Measurements from ENCODE around the gene R3HCC1L. TPM values are rescaled to one million over a fixed set of nuclear protein-coding genes. Genes with fewer than 3 reads are reported as not detected.
A peak's percentile ranks its signal among the peaks of the same experiment; 100 is the strongest.
"Not testable (repeated sequence)": the region's sequence is repeated elsewhere in the genome, so short reads cannot be mapped to it uniquely, and the experiment has no call there.

R3HCC1L gene
- total RNA-seq, 2 donors from 2014 or later = 9.9 to 10.9 TPM

DNA sequence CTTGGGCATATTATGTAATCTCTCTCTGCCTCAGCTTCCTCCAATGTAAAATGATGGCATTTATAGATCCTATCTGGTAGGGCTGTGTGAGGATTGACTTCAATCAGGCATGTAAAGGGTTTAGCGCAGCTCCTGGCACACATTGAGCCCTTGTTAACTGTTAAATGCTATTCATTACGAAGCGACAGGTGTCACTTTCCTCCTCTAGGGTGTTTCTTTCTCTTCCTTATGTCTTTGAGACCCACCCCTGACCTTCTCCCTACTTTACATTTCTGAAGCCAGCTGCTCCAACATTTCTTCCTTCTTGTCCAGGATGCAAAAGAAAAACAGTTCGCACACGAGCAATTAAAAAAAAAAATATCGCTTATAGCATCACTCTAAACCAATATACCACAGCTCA, 5.7 kb upstream of the R3HCC1L start:
- H3K27ac ChIP-seq = no peak overlapping the region
- WGBS, 2 donors = 77 to 83% methylated on average over 6 of the region's 6 CpGs

DNA sequence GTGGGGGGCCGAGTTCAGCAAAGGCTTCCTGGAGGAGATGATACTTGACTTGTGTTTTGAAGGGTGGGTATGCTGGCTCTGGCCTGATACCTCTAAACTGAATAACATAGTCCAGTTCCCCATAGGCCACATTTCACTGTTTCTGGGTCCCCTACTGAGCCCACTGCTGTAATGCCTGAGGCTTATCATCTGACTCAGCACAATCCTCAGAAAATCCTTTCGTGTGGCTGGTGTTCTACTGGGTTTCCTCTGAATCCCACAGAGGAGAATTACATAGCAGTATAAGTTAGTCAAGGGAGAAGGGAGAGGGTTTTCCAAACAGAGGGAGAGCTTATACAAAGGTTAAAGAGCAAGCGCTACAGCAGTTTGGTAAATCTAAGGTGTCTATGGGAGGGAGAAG, 2.8 kb upstream of the R3HCC1L start:
- TF ChIP-seq, protein P1, sequence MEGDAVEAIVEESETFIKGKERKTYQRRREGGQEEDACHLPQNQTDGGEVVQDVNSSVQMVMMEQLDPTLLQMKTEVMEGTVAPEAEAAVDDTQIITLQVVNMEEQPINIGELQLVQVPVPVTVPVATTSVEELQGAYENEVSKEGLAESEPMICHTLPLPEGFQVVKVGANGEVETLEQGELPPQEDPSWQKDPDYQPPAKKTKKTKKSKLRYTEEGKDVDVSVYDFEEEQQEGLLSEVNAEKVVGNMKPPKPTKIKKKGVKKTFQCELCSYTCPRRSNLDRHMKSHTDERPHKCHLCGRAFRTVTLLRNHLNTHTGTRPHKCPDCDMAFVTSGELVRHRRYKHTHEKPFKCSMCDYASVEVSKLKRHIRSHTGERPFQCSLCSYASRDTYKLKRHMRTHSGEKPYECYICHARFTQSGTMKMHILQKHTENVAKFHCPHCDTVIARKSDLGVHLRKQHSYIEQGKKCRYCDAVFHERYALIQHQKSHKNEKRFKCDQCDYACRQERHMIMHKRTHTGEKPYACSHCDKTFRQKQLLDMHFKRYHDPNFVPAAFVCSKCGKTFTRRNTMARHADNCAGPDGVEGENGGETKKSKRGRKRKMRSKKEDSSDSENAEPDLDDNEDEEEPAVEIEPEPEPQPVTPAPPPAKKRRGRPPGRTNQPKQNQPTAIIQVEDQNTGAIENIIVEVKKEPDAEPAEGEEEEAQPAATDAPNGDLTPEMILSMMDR (IDR thresholded peaks at IDR 0.05) = no peak
- TF ChIP-seq POLR2A (IDR thresholded peaks at IDR 0.05) = no peak
- Histone ChIP-seq H3K4me1 (peaks cover 12% of the 10 kb centered on the region), H3K27ac (no peak overlapping the region), H3K4me3 (no peak overlapping the region), H3K36me3 (replicated peaks in 1 of 2; ENCODE audit: insufficient read depth in 1 of 2, low read depth in 2 of 2) (no peaks in the 10 kb centered on the region), H3K9me3 (no peaks in the 10 kb centered on the region), H3K27me3 (no peaks in the 10 kb centered on the region)
- ATAC-seq (no peak), DNase-seq (no peak)
- intact Hi-C loops (cut with DNase I) = no loop called here
- 71 to 78% methylated on average over 3 of the region's 3 CpGs for WGBS, 2 donors

More for the DNA sequence above, 5.7 kb upstream of the R3HCC1L start:
- Histone ChIP-seq H3K9me3 (no peaks in the 10 kb centered on the region), H3K36me3 (replicated peaks in 1 of 2; ENCODE audit: insufficient read depth in 1 of 2, low read depth in 2 of 2) (no peaks in the 10 kb centered on the region), H3K4me1 (no peaks in the 10 kb centered on the region), H3K4me3 (no peak overlapping the region), H3K27me3 (no peaks in the 10 kb centered on the region)
- ATAC-seq (no peak), DNase-seq (no peak)
- intact Hi-C loops (cut with DNase I) = no loop called here
- no peak for TF ChIP-seq POLR2A (IDR thresholded peaks at IDR 0.05)
- TF ChIP-seq, protein P1 (IDR thresholded peaks at IDR 0.05) = no peak

DNA sequence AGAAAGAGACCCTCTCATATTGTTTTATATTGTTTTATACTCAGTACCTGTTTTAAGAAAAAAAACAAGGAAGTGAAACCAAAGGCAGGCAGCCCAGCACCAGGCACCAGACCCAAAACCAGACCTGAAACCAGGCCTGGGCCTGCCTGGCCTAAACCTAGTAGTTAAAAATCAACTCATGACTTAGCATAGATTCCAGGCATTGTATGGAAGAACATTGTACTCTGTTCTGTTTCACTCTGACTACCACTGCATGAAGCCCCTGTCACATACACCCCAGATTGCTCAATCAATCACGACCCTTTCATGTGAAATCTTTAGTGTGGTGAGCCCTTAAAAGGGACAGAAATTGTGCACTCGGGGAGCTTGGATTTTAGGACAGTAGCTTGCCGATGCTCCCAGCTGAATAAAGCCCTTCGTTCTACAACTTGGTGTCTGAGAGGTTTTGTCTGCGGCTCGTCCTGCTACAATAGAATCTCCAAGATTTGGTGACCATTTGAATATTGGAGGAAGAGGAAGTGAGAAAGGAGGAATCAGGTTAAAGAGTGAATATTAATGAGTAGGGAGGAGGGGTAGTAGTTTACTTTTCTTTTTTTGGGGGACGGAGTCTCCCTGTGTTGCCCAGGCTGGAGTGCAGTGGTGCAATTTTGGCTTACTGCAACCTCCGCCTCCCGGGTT, 1.2 kb upstream of the R3HCC1L start:
- H3K27me3 ChIP-seq; H3K4me3 ChIP-seq; ATAC-seq; H3K27ac ChIP-seq; H3K9me3 ChIP-seq; DNase-seq; H3K36me3 ChIP-seq (replicated peaks in 1 of 2; ENCODE audit: insufficient read depth in 1 of 2, low read depth in 2 of 2); intact Hi-C loops (cut with DNase I): not testable (repeated sequence)
- peaks cover 19% of the 10 kb centered on the region for H3K4me1 ChIP-seq
- WGBS, 2 donors = 91 to 96% methylated on average over 9 of the region's 9 CpGs

DNA sequence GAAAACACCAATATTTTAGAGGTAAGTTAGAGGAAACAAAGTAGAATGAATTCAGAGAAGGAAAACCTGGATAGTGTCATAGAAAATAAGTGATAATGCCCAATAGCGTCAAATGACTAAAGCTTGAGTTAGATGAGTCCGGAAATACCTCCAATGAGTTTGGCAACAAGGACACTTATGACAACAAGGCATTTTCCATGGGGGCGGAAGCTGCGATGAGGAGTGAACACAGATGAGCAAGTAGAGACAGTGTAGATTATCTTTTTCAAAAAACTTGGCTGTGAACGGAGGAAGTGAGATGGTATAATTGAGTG, 383 bp upstream of the R3HCC1L start:
- Histone ChIP-seq H3K36me3 (replicated peaks in 1 of 2; ENCODE audit: insufficient read depth in 1 of 2, low read depth in 2 of 2) (no peaks in the 10 kb centered on the region), H3K4me1 (peaks cover 27% of the 10 kb centered on the region), H3K4me3 (peak overlapping the region; percentile 81 to 91), H3K27ac (peak overlapping the region in 3 of 4 donors; percentile 79 to 97 (median 93)), H3K27me3 (no peaks in the 10 kb centered on the region), H3K9me3 (no peaks in the 10 kb centered on the region)
- WGBS, 2 donors = 69 to 73% methylated on average over 5 of the region's 5 CpGs
- DNase-seq (no peak), ATAC-seq (no peak)
- TF ChIP-seq, protein P1 (IDR thresholded peaks at IDR 0.05) = no peak
- TF ChIP-seq POLR2A (IDR thresholded peaks at IDR 0.05) = no peak
- intact Hi-C loops (cut with DNase I) = no loop called here

DNA sequence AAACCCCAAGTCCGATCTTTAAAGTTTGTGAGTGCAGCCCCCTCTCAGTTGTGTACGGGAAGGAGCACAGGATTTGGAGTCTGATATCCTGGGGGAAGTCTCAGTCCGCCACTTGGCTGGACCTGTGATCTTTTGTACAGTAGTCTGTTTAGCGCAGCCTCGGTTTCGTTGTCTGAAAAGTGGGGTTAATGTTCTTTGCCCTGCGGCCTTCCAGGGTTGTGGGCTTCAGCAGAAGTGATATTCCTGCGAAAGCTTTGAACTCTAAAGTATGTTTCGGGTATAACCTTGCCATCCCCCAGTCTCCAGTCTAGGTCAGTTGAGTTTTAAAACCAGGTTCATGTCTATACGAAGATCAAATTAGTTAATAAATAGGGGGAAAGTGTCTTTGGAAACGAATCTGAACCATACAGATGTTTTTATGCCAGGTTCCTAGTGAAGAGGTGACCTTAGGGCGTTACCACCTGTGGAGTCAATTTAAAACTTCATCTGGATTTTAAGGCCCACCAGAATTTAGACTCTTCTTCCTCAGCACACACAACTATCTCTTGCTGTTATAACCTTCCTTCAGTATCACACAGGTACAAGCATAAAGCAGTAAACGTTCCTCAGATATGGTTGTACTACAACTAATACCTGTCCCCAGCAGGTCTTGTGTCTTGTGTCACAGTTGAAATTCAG, 904 bp downstream of the R3HCC1L start:
- TF ChIP-seq, protein P1 (IDR thresholded peaks at IDR 0.05) = no peak
- no peak for TF ChIP-seq POLR2A (IDR thresholded peaks at IDR 0.05)
- DNase-seq = no peak
- Histone ChIP-seq H3K9me3 (no peaks in the 10 kb centered on the region), H3K27ac (peak overlapping the region; percentile 74 to 97 (median 86)), H3K36me3 (replicated peaks in 1 of 2; ENCODE audit: insufficient read depth in 1 of 2, low read depth in 2 of 2) (no peaks in the 10 kb centered on the region), H3K4me1 (peaks cover 39% of the 10 kb centered on the region), H3K27me3 (no peaks in the 10 kb centered on the region), H3K4me3 (peak overlapping the region; percentile 81 to 91)
- WGBS, 2 donors = 7% methylated on average over 10 to 13 of the region's 13 CpGs
- intact Hi-C loops (cut with DNase I) = no loop called here
- ATAC-seq = no peak

DNA sequence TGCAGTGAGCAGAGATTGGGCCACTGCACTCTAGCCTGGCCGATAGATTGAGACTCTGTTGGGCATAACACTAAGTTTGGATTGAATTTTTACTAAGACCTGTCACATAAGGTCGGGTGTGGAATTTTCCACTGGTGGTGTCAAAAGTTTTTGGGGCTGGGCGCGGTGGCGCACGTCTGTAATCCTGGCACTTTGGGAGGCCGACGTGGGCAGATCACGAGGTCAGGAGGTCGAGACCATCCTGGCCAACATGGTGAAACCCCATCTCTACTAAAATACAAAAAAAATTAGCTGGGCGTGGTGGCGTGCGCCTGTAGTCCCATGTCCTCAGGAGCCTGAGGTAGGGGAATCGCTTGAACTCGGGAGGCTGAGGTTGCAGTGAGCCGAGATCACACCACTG, 2.3 kb downstream of the R3HCC1L start:
- H3K36me3 ChIP-seq (replicated peaks in 1 of 2; ENCODE audit: insufficient read depth in 1 of 2, low read depth in 2 of 2); intact Hi-C loops (cut with DNase I); H3K4me3 ChIP-seq; H3K9me3 ChIP-seq; H3K27me3 ChIP-seq; ATAC-seq; H3K27ac ChIP-seq; DNase-seq: not testable (repeated sequence)
- H3K4me1 ChIP-seq = peaks cover 40% of the 10 kb centered on the region
- WGBS, 2 donors = 96 to 98% methylated on average over 14 to 16 of the region's 16 CpGs

Measured in body of pancreas (tissue), 4 donors.